ENCODE data around the gene BIRC2.

- TF ChIP-seq TAF1 (IDR thresholded peaks at IDR 0.05; ENCODE audit: borderline replicate concordance, low read depth, low read length) (no peak), FOXM1 (IDR thresholded peaks at IDR 0.05; ENCODE audit: low read depth) (no peak), YY1 (IDR thresholded peaks at IDR 0.05; ENCODE audit: low read depth) (no peak), MAX (IDR thresholded peaks at IDR 0.05; ENCODE audit: low read depth) (no peak), CTCF (IDR thresholded peaks at IDR 0.05) (no peak), REST (IDR thresholded peaks at IDR 0.05; ENCODE audit: low read depth, low read length) (no peak), JUND (IDR thresholded peaks at IDR 0.05) (no peak), USF1 (IDR thresholded peaks at IDR 0.05; ENCODE audit: borderline replicate concordance, low read depth) (no peak)
Observed at GRCh38 chr11:102427068-102427467, 80.1 kb downstream of the BIRC2 start.
